ENCODE measurements around the gene SH2D4B. TPM values are rescaled to one million over a fixed set of nuclear protein-coding genes. Genes with fewer than 3 reads are reported as not detected.

The SH2D4B gene
- polyA plus RNA-seq, 1 experiment, result not detected

DNA sequence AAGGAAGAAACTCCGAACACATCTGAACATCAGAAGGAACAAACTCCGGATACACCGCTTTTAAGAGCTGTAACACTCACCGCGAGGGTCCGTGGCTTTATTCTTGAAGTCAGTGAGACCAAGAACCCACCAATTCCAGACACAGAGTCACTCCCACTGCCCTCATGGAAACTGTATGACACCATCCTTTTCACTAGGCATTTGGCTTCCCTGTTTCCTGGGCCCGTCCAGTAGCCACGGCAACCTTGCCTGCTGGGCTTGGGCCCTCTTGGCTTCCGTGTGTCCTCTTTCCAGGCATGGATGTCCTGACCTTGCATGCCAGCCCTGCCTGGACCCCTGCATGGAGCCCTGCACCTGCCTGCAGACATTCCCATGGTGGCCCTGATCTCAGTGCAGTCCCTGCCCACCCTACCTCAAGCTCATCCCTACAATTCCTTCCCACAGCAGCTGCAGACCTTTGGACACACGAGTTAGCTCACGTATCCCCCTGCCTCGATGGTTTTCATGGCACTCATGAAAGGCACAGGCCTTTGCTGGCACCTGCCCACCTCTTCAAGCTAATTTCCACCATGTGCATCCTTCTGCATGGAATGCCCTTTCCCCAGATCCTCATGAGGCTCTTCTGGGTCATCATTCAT is 6.7 kb downstream of the SH2D4B start:
- POLR2A ChIA-PET, result no interaction called here
- CTCF ChIA-PET, result interaction anchor here (1.2 kb wide), 1 partner anchor 100 kb away, joined by 3 read pairs; no protein-coding TSS in a partner anchor

DNA sequence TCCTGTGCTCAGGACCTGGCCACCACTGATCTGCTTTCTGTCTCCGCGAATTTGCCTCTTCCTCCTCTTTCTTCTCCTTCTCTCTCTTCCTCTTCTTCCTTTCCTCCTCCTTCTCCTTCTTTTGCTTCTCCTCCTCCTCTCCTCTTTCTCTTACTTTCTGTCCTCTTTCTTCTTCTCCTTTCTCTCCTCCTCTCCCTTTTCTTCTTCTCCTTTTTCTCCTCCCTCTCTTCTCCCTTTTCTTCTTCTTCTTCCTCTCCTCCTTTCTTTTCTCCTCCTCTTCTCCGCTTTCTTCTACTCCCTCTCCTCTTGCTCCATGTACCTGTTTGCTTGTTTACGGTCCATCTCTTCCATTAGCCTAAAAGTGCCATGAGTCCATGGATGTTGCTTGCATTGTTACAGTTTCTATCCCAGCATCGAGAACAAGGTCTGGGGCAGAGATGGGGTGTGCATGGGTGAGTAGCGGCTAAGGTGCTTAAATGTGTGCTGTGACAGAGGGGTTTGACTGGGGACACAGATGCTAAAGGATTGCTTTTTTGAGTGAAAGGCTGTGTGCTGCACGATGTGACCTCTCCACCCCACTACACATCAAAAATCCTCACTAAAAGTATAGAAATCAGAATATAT is 7.7 kb downstream of the SH2D4B start:
- CTCF ChIA-PET, result no interaction called here
- no peak for DNase-seq (ENCODE audit: low read depth)
- TF ChIP-seq, protein P1, sequence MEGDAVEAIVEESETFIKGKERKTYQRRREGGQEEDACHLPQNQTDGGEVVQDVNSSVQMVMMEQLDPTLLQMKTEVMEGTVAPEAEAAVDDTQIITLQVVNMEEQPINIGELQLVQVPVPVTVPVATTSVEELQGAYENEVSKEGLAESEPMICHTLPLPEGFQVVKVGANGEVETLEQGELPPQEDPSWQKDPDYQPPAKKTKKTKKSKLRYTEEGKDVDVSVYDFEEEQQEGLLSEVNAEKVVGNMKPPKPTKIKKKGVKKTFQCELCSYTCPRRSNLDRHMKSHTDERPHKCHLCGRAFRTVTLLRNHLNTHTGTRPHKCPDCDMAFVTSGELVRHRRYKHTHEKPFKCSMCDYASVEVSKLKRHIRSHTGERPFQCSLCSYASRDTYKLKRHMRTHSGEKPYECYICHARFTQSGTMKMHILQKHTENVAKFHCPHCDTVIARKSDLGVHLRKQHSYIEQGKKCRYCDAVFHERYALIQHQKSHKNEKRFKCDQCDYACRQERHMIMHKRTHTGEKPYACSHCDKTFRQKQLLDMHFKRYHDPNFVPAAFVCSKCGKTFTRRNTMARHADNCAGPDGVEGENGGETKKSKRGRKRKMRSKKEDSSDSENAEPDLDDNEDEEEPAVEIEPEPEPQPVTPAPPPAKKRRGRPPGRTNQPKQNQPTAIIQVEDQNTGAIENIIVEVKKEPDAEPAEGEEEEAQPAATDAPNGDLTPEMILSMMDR (IDR thresholded peaks at IDR 0.05; ENCODE audit: insufficient read depth, low read depth, low read length), result no peak

More for the DNA sequence above, 6.7 kb downstream of the SH2D4B start:
- Histone ChIP-seq H3K36me3 (ENCODE audit: control insufficient read depth, insufficient read depth, low read length) (no peaks in the 10 kb centered on the region), H3K27me3 (ENCODE audit: control insufficient read depth, insufficient read depth, low read length) (no peaks in the 10 kb centered on the region; the same call in 1 of the 2 replicates), H3K4me3 (ENCODE audit: low read depth, low read length) (no peak overlapping the region)
- no peak for DNase-seq (ENCODE audit: low read depth)
- TF ChIP-seq, protein P1 (IDR thresholded peaks at IDR 0.05; ENCODE audit: insufficient read depth, low read depth, low read length), result no peak

DNA sequence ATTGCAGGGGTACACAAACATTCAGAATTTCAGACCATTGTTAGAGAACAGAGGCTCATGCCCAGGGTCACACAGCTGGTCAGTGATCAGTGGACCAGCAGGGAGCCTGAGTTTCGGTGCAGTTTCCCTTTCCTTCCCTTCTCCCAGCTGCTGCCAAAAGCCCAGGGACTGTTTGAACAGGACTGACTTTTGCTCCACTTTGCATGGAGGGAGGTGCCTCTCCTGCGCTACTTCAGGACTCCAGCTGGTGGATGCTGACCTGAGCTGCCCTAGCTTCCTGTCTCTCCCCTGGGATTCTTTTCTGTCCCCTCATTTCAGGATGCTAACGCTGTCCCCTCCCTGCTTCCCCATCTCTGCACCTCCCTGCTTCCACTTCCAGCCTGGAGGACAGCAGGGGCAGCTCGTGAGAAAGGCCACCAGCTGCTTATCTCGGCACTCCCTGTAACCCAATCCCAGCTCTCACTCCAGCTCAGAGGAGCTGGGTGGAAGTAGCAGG is 14.5 kb downstream of the SH2D4B start:
- TF ChIP-seq, protein P1 (IDR thresholded peaks at IDR 0.05; ENCODE audit: insufficient read depth, low read depth, low read length), result no peak
- CTCF ChIA-PET, result no interaction called here
- DNase-seq (ENCODE audit: low read depth), result no peak
- POLR2A ChIA-PET, result no interaction called here
- Histone ChIP-seq H3K27me3 (ENCODE audit: control insufficient read depth, insufficient read depth, low read length) (peaks cover 5% of the 10 kb centered on the region; the same call in 1 of the 2 replicates), H3K4me3 (ENCODE audit: low read depth, low read length) (no peak overlapping the region), H3K36me3 (ENCODE audit: control insufficient read depth, insufficient read depth, low read length) (no peaks in the 10 kb centered on the region)

More for the DNA sequence above, 7.7 kb downstream of the SH2D4B start:
- H3K27me3 ChIP-seq (ENCODE audit: control insufficient read depth, insufficient read depth, low read length), result no peaks in the 10 kb centered on the region; the same call in 1 of the 2 replicates
- POLR2A ChIA-PET, result no interaction called here
- no peaks in the 10 kb centered on the region for H3K36me3 ChIP-seq (ENCODE audit: control insufficient read depth, insufficient read depth, low read length)
- H3K4me3 ChIP-seq (ENCODE audit: low read depth, low read length), result no peak overlapping the region

DNA sequence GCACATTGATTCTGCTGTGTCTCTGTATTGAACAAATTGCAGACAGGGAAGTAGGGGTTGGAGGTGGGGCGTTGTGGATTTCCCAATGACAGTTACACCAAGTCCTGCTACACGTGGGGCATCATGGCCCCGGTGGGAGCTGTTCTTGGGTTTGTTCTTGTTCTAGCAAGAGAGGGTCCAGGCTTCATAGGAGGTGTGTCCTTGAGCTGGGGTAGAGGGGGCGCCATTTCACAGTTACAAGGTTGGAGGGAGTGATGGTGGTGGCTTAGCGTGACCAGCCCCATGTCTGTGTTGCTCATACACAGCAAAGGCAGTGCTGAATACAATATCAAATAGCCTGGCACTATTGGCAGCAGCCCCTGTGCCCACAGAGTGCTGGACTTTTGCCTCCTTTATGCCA is 15.7 kb downstream of the SH2D4B start:
- peaks cover 5% of the 10 kb centered on the region for H3K27me3 ChIP-seq (ENCODE audit: control insufficient read depth, insufficient read depth, low read length)
- no peaks in the 10 kb centered on the region for H3K36me3 ChIP-seq (ENCODE audit: control insufficient read depth, insufficient read depth, low read length)
- TF ChIP-seq, protein P1 (IDR thresholded peaks at IDR 0.05; ENCODE audit: insufficient read depth, low read depth, low read length), result no peak
- DNase-seq (ENCODE audit: low read depth), result no peak
- H3K4me3 ChIP-seq (ENCODE audit: low read depth, low read length), result no peak overlapping the region
- CTCF ChIA-PET, result no interaction called here
- POLR2A ChIA-PET, result no interaction called here

DNA sequence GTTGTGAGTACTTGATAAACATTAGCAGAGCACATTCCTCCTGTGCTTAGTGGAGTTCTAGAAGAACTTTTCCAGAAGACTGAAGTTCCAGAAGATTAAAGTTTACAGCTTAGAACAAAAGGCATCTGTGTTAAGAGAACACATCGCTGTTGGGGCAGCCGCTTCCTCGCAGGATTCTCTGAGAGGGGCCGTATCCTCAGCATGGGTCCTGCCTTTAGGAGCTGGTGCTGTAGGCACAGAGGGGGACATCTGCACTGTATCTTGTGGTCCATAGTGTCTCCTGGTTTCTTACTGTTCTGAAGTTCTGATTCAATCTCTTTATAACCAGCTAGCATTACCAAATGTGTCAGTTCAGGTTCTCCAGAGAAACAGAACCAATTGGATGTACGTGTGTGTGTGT is 16.3 kb downstream of the SH2D4B start:
- DNase-seq (ENCODE audit: low read depth), result no peak
- POLR2A ChIA-PET, result no interaction called here
- CTCF ChIA-PET, result no interaction called here
- H3K36me3 ChIP-seq (ENCODE audit: control insufficient read depth, insufficient read depth, low read length), result no peaks in the 10 kb centered on the region
- H3K27me3 ChIP-seq (ENCODE audit: control insufficient read depth, insufficient read depth, low read length), result peaks cover 5% of the 10 kb centered on the region
- TF ChIP-seq, protein P1 (IDR thresholded peaks at IDR 0.05; ENCODE audit: insufficient read depth, low read depth, low read length), result no peak
- H3K4me3 ChIP-seq (ENCODE audit: low read depth, low read length), result no peak overlapping the region

Measured in BJ (cell line).